ENCODE measurements around the gene EP400.

Gene EP400

GRCh38 chr12:131919366-131920156 is 30.2 kb upstream of the EP400 start:
- ChIA-PET POLR2A (no interaction called here), CTCF (no interaction called here)
- DNase-seq (ENCODE audit: low read depth, low spot score) = no peak
- TF ChIP-seq CTCF (IDR thresholded peaks at IDR 0.05; ENCODE audit: insufficient read depth, low read length, missing control alignments) = no peak
- no peak overlapping the region for H3K4me3 ChIP-seq (ENCODE audit: low read depth, low read length)

GRCh38 chr12:131920157-131920508 is 29.6 kb upstream of the EP400 start:
- DNase-seq (ENCODE audit: low read depth, low spot score) = no peak
- no peak overlapping the region for H3K4me3 ChIP-seq (ENCODE audit: low read depth, low read length)
- ChIA-PET CTCF (no interaction called here), POLR2A (no interaction called here)
- no peak for TF ChIP-seq CTCF (IDR thresholded peaks at IDR 0.05; ENCODE audit: insufficient read depth, low read length, missing control alignments)

GRCh38 chr12:131920902-131921840 is 28.6 kb upstream of the EP400 start:
- POLR2A ChIA-PET = no interaction called here
- no peak overlapping the region for H3K4me3 ChIP-seq (ENCODE audit: low read depth, low read length)
- CTCF ChIA-PET = no interaction called here
- no peak for DNase-seq (ENCODE audit: low read depth, low spot score)
- no peak for TF ChIP-seq CTCF (IDR thresholded peaks at IDR 0.05; ENCODE audit: insufficient read depth, low read length, missing control alignments)

GRCh38 chr12:131921866-131922769 is 27.6 kb upstream of the EP400 start:
- no peak for DNase-seq (ENCODE audit: low read depth, low spot score)
- CTCF ChIA-PET = no interaction called here

GRCh38 chr12:131922772-131923171 is 27.0 kb upstream of the EP400 start:
- POLR2A ChIA-PET = interaction anchor here (1.0 kb wide), 1 partner anchor 10 kb away, joined by 3 read pairs; no protein-coding TSS in a partner anchor
- CTCF ChIA-PET = no interaction called here
- no peak for TF ChIP-seq CTCF (IDR thresholded peaks at IDR 0.05; ENCODE audit: insufficient read depth, low read length, missing control alignments)
- H3K4me3 ChIP-seq (ENCODE audit: low read depth, low read length) = no peak overlapping the region
- no peak for DNase-seq (ENCODE audit: low read depth, low spot score)

More at GRCh38 chr12:131921866-131922769, 27.6 kb upstream of the EP400 start:
- POLR2A ChIA-PET = no interaction called here
- TF ChIP-seq CTCF (IDR thresholded peaks at IDR 0.05; ENCODE audit: insufficient read depth, low read length, missing control alignments) = no peak
- H3K4me3 ChIP-seq (ENCODE audit: low read depth, low read length) = no peak overlapping the region
